Measurements from ENCODE around the gene SYT3. TPM values are rescaled to one million over a fixed set of nuclear protein-coding genes. Genes with fewer than 3 reads are reported as not detected.

The SYT3 gene
- total and polyA plus RNA-seq, 2 donors (not counting 3 experiments of a cell fraction or from before 2014, with no cell fraction given), result 0.11 to 0.53 TPM

DNA sequence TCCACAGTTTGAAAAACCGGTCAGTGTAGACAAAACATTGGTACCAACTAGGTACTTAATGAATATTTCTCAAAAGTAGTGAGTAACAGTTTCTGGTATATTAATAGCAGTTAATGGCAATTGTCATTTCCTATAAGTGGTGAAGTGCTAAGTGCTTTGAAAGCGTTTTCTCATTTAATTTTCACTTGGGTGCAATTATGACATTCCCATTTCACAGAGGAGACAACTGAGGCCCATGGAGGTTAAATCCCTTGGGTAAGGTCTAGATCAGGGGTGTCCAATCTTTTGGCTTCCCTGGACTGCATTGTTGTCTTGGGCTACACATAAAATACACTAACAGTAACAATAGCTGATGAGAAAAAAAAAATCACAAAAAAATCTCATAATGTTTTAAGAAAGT, 687 bp upstream of the SYT3 start:
- FAIRE-seq, result no peak

More for the DNA sequence above, 687 bp upstream of the SYT3 start:
- Histone ChIP-seq H3K27me3 (ENCODE audit: control insufficient read depth in 2 of 2, insufficient read depth in 2 of 2, low read length in 2 of 2) (peaks cover 20 to 22% of the 10 kb centered on the region in 2 experiments), H3K9me1 (replicated peaks; ENCODE audit: control insufficient read depth, extremely low read depth, insufficient read depth, low read length) (no peaks in the 10 kb centered on the region), H3K4me1 (ENCODE audit: control insufficient read depth, extremely low read depth, insufficient read depth, low read length) (no peaks in the 10 kb centered on the region), H3K27ac (ENCODE audit: insufficient read depth, low read depth, low read length) (no peak overlapping the region), H3K4me3 (replicated peaks in 1 of 3; ENCODE audit: insufficient read depth in 1 of 3, low read depth in 1 of 3, low read length in 3 of 3) (no peak overlapping the region), H3K9ac (replicated peaks; ENCODE audit: extremely low read depth, insufficient read depth, low read length) (no peak overlapping the region), H3K36me3 (ENCODE audit: control insufficient read depth in 2 of 2, extremely low read depth in 1 of 2, insufficient read depth in 2 of 2, low read length in 2 of 2) (no peaks in the 10 kb centered on the region), H3K79me2 (ENCODE audit: control insufficient read depth, insufficient read depth, low read length) (no peaks in the 10 kb centered on the region), H3K4me2 (ENCODE audit: insufficient read depth, low read length) (no peak overlapping the region), H3K9me3 (replicated peaks; ENCODE audit: control insufficient read depth, insufficient read depth, low read length) (no peaks in the 10 kb centered on the region), H2AFZ (ENCODE audit: low read depth, low read length) (no peak overlapping the region), H4K20me1 (replicated peaks; ENCODE audit: control insufficient read depth, extremely low read depth, insufficient read depth, low read length) (no peaks in the 10 kb centered on the region)
- no peak for DNase-seq (ENCODE audit: low read depth, low spot score)
- ChIA-PET CTCF (no interaction called here), POLR2A (no interaction called here)
- intact Hi-C loops (cut with micrococcal nuclease) (no loop called here), dilution Hi-C loops (cut with MboI; ENCODE audit: extremely low pct_ligation_motif_present, low sequenced_read_pairs) (no loop called here)
- TF ChIP-seq, protein P1, sequence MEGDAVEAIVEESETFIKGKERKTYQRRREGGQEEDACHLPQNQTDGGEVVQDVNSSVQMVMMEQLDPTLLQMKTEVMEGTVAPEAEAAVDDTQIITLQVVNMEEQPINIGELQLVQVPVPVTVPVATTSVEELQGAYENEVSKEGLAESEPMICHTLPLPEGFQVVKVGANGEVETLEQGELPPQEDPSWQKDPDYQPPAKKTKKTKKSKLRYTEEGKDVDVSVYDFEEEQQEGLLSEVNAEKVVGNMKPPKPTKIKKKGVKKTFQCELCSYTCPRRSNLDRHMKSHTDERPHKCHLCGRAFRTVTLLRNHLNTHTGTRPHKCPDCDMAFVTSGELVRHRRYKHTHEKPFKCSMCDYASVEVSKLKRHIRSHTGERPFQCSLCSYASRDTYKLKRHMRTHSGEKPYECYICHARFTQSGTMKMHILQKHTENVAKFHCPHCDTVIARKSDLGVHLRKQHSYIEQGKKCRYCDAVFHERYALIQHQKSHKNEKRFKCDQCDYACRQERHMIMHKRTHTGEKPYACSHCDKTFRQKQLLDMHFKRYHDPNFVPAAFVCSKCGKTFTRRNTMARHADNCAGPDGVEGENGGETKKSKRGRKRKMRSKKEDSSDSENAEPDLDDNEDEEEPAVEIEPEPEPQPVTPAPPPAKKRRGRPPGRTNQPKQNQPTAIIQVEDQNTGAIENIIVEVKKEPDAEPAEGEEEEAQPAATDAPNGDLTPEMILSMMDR (IDR thresholded peaks at IDR 0.05; ENCODE audit: extremely low read depth in 1 of 2, insufficient read depth in 1 of 2, low read depth in 1 of 2, low read length in 2 of 2), result no peak
- TF ChIP-seq MYC (IDR thresholded peaks at IDR 0.05; ENCODE audit: low read depth, low read length) (no peak), POLR2A (IDR thresholded peaks at IDR 0.05; ENCODE audit: low read depth, low read length) (no peak), JUN (IDR thresholded peaks at IDR 0.05; ENCODE audit: borderline replicate concordance, insufficient read depth, insufficient read length, low read depth) (no peak), FOS (IDR thresholded peaks at IDR 0.05; ENCODE audit: borderline replicate concordance, insufficient read depth, low read length) (no peak), GATA2 (IDR thresholded peaks at IDR 0.05; ENCODE audit: insufficient read depth, insufficient read length, low read depth, low read length) (no peak), EZH2 (IDR thresholded peaks at IDR 0.05; ENCODE audit: borderline replicate concordance, low read depth, low read length, severe bottlenecking) (no peak), POLR2AphosphoS5 (IDR thresholded peaks at IDR 0.05; ENCODE audit: insufficient read depth, low read depth, low read length) (no peak)
- TF ChIP-seq, protein P2, sequence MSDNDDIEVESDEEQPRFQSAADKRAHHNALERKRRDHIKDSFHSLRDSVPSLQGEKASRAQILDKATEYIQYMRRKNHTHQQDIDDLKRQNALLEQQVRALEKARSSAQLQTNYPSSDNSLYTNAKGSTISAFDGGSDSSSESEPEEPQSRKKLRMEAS (IDR thresholded peaks at IDR 0.05; ENCODE audit: insufficient read depth, insufficient read length), result no peak
- no TSS peak for BruUV-seq (replicated peaks)
